GM19239 (cell line): ENCODE data around the gene RSPH1.

ENCODE experiments used
- DNase-seq: peaks from one replicate; pipeline ENCODE4 v3.0.0; 2011; ENCODE audit warnings: low spot score; ENCODE audit not compliant: insufficient read length
- FAIRE-seq: peaks from 2 replicates; lab custom pipeline; 2011; peaks lifted over from hg19 to GRCh38; lab: Jason Lieb, UNC

RSPH1 gene

GRCh38 chr21:42453986-42454570 lies 41.9 kb downstream of the RSPH1 start:
- DNase-seq (no peak), FAIRE-seq (no peak)

GRCh38 chr21:42453224-42453985 lies 42.6 kb downstream of the RSPH1 start:
- FAIRE-seq (no peak), DNase-seq (no peak)

GRCh38 chr21:42452401-42453223 lies 43.4 kb downstream of the RSPH1 start:
- FAIRE-seq (no peak), DNase-seq (no peak)

- DNase-seq (no peak), FAIRE-seq (no peak)
These were observed 44.1 kb downstream of the RSPH1 start for GRCh38 chr21:42451941-42452340.

DNA sequence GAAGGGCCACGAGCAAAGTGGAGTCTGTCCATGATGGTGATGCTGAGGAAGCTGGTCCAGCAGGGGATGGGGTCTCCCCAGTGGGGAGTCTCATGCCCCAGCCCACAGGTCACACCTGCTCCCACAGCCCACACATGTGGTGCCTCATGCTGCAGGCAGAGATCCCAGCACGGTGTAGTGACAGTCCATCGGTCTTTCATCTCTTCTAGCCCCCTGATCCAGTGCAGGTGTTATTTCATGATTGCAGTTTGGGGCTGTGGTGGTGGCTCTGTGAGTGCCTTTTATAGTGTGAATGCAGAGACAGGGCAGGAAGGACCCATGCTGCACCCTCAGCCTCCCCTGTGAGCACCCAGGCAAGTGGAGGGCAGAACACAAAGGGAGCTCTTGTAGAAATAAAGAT lies 47.3 kb downstream of the RSPH1 start:
- no peak for FAIRE-seq
- no peak for DNase-seq

- FAIRE-seq (no peak), DNase-seq (no peak)
These were observed 48.3 kb downstream of the RSPH1 start for GRCh38 chr21:42447732-42448131.

DNA sequence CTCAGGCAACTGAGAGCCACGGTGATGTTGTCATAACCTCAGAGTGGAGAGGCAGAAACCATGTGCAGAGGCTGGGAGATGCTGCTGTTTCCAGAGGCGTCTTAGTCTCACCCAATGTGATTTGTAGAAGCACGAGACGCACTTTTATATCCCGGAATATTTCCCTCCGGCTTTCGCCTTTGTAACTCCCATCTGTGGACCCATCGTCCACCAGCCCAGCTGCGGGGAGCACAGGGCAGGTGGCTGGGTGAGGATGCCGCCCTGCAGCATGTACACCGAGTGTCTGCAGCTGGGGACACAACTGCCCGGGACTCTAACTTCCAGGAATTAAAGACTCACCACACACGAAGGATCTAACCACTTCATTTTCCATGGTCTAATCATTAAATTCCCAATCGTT lies 48.8 kb downstream of the RSPH1 start:
- DNase-seq: no peak
- no peak for FAIRE-seq

- DNase-seq: no peak
- no peak for FAIRE-seq
These were observed 49.5 kb downstream of the RSPH1 start for GRCh38 chr21:42446531-42446930.

GRCh38 chr21:42445311-42445710 lies 50.7 kb downstream of the RSPH1 start:
- DNase-seq: no peak
- FAIRE-seq: no peak

GRCh38 chr21:42444745-42445059 lies 51.3 kb downstream of the RSPH1 start:
- no peak for DNase-seq
- FAIRE-seq: no peak

GRCh38 chr21:42443876-42444744 lies 51.9 kb downstream of the RSPH1 start:
- FAIRE-seq (no peak), DNase-seq (no peak)

DNA sequence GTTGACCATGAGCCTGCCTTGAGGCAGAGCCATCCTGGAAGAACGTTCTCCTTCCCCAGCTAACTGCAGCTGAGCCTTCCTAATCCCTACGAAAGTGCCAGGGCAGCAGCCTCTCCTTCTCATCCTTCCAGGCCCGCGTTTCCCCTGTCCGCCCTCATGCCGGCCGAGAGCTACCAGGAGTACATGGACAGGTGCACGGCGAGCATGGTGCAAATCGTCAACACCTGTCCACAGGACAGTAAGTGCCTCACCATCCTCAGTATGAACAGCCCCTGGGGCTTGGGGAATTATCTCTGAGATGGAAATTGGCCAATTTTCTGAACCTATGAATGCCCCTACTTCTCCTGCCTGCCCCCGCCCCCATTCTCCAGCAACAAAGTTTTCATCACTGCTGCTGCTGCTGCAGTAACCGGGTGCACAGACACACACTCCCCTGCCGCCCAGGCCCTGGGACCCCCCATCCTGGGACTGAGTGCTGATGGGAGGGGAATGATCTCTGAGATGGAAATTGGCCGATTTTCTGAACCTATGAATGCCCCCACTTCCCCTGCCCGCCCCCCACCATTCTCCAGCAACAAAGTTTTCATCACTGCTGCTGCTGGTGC lies 52.7 kb downstream of the RSPH1 start:
- no peak for FAIRE-seq

GRCh38 chr21:42441963-42442362 lies 54.1 kb downstream of the RSPH1 start:
- no peak for FAIRE-seq
- no peak for DNase-seq

More for the DNA sequence above, 52.7 kb downstream of the RSPH1 start:
- DNase-seq: no peak

- DNase-seq: peak; percentile 60
- peak; percentile 87 for FAIRE-seq
These were observed 55.7 kb downstream of the RSPH1 start for GRCh38 chr21:42440187-42440792.

DNA sequence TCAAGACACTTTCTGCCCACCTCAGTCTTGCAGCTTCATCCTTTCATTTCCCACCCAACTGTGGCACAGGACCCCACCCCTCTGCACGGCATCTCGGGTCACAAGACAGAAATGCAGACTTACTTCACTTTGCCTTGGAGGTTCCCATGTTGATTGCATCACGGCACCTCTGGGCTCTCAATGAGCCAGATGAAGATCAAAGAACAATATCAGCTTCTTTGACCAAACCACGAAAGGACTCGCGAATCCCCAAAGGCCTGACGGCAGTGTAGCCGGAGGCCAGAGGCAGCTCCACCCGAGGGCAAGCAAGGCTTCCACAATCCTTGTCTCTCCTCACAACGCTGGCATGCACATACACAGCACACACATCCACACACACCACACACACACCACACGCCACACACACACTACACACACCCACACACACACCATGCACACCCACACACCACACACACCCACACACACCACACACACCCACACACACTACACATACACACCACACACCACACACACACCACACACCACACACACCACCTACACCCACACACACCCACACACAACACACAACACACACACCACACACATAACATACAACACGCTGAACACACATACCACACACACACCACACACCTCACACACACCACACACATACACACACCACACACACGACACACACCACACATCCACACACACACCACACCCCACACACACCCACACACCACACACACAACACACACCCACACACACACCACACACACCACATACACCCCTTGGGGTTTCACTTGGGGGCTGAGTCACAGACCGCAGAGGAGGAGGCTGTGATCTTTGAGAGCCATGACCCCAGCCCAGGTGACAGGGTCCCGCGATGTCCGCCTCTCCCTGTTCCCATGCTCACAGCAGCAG lies 56.5 kb downstream of the RSPH1 start:
- no peak for DNase-seq

DNA sequence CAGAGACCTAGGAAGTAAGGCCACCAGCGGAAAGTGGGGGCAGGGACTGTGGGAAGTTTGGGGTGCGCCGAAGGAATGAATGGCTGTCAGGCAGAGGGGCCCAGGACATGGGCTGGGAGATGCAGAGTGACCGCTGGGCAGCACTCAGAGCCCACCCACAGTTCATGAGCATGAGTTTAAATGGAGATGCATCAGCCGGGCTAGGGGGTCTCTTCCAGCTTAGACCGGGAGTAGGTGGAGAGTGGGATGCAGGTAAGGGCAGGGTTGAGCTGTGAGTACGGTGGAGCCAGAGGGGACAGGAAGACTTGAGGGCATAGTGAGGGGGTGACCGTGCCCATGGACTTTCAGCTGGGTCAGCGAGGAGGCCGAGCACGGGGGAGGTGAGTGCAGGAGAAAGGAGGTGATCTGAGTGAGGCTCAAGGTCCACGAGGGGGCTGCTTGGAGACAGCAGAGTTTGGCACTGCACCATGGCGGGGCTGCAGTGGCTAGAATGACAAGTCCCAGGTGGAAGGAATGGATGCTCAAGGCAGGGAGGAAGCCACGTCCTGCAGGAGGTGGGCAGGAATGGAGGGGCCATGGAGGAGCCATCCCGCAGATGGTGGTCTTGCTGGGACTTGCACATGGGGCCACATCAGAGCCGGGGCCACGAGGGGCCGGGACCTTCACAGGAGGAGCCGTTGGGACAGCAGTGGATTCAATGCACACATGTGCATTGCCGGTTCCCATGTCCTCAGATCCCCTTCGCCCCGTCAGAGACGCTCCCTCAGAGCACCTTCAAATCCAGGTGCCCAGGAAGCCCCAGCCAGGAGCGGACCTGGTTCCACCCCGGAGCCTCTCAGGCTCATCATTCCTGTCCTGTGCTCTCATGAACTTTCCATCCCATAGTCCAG lies 57.5 kb downstream of the RSPH1 start:
- no peak for FAIRE-seq
- DNase-seq: no peak

More for the DNA sequence above, 56.5 kb downstream of the RSPH1 start:
- peak; percentile 62 for FAIRE-seq

DNA sequence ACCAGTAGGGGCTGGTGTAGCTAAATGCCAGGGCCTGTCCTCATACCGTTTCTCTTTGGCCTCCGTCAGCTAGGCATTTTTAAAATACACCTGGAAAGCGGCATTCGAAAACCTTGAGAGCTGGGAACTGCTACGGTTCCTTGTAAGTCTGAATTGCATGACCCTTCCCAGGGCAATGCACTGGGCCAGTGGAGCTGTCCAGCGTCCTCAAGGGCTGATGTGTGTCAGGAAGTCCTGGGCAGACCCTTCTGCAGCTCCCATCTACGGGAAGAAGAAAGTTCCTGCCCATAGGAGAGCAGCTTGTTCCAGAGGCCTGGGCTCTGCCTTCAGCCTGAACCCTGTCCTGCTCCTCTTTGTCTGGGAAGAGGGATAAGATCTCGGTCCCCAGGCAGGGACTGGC lies 58.2 kb downstream of the RSPH1 start:
- no peak for DNase-seq
- FAIRE-seq: no peak

- FAIRE-seq (no peak), DNase-seq (no peak)
These were observed 59.1 kb downstream of the RSPH1 start for GRCh38 chr21:42436914-42437313.
